T follicular helper cell (primary cell): Measurements from ENCODE around the gene OPN3.
A peak's percentile ranks its signal among the peaks of the same experiment; 100 is the strongest.

Source experiments
- DNase-seq: peaks from one replicate; pipeline ENCODE4 v3.0.0-alpha.2; 2020; ENCODE audit warnings: low read depth

OPN3 gene

DNA sequence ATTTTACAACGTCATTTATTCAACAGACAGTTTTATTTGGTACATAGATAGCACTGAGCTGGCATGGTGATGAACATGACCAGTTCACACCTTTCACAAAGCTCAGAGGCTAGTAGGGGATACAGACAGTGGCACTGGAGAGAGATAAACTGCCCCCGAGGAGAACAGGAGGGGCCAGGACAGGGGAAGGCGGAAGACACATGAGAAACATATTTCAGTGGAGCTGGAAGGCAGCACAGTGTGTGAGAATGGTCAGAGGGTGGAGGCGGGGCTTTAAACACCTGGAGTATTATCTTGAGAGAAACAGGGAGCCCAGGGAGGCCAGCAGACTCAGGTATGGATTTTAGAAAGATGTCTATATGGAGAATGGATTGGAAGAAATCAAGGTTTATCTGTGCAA, 49.5 kb downstream of the OPN3 start:
- no peak for DNase-seq

- DNase-seq: no peak
Observed at GRCh38 chr1:241589521-241589920, 50.6 kb downstream of the OPN3 start.

DNA sequence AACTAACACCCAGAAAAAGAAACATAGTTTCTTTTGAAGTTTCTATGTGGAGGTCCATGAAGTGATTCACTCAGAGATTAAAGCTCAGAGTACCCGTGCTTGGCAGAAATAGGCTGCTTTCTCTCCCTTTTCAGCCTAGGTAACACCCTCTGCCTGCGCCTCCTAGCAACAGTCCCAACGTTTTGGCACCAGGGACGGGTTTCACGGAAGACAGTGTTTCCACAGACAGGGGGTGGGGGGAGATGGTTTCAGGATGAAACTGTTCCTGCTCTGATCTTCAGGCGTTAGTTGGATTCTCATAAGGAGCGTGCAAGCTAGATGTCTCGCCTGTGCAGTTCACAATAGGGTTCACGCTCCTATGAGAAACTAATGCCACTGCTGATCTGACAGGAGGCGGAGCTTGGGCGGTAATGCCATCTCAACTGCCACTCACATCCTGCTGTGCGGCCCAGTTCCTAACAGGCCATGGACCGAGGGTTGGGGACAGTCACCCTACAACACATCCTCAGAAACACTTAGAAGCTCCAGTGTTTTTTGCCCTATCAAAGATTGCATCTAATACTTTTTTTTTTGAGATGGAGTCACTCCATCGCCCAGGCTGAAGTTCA, 53.2 kb downstream of the OPN3 start:
- DNase-seq: no peak

GRCh38 chr1:241582921-241583321, 57.2 kb downstream of the OPN3 start:
- no peak for DNase-seq

DNA sequence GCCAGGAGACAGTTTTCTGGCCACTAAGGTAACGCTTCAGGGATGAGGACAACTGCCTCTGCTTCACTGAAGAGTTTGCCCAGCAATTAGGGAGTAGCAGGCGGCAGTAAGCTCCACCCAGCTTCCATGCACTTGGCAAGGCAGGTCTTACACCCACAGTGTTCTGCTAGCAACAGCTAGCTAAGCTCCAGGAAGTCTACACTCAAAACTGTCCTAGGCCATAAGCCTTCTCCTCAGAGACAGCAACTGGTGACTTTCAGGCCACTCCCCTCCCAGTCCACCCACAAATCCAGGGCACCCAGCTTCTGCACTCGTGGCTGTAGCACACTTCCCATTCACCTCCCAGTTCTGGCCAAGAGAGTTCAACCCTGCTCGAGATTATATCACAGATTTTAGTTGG, 60.7 kb downstream of the OPN3 start:
- no peak for DNase-seq

DNA sequence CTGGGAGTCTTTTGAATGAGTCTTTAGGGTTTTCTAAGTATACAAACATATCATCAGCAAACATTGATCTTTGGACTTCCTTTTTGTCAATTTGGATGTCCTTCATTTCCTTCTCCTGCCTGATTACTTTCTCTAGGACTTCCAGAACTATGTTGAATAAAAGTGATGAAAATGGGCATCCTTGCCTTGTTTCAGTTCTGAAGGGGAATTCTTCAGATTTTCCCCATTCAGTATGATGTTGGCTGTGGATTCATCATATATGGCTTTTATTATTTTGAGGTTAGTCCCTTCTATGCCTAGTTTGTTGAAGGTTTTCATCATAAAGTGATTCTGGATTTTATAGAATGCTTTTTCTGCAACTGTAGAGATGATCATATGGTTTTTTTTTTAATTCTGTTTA, 66.0 kb downstream of the OPN3 start:
- no peak for DNase-seq

DNA sequence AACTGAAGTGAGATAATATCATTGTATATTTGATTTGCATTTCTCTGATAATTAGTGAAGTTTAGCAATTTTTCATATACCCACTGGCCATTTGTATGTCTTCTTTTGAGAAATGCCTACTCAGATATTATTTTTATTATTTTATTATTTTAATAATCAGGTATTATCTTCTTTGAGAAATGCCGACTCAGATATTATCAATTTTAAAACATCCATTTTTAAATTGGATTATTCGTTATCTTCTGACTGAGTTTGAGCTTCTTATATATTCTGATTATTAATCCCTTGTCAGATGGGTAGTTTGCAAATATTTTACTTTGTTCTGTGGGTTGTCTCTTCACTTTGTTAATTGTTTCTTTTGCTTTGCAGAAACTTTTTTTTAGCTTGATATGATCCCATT, 70.3 kb downstream of the OPN3 start:
- DNase-seq: no peak

DNA sequence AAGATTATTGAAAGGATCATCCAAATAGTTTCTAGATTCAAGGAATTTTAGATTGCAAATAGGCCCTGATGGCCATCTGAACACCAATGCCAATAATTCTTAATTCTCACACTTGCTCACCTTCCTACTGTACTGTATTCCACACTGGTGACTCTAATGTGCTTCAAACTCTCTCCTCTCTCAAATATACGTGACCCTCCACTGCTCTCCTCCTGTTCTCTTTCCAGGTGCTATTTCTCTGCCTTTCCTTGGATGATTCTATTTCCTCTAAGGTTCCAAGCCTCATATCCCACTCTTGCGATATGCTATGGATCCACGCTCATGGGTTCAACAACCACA, 79.4 kb downstream of the OPN3 start:
- no peak for DNase-seq

GRCh38 chr1:241560146-241560848, 79.9 kb downstream of the OPN3 start:
- DNase-seq: no peak

- DNase-seq: no peak
Observed at GRCh38 chr1:241557551-241558193, 82.5 kb downstream of the OPN3 start.

DNA sequence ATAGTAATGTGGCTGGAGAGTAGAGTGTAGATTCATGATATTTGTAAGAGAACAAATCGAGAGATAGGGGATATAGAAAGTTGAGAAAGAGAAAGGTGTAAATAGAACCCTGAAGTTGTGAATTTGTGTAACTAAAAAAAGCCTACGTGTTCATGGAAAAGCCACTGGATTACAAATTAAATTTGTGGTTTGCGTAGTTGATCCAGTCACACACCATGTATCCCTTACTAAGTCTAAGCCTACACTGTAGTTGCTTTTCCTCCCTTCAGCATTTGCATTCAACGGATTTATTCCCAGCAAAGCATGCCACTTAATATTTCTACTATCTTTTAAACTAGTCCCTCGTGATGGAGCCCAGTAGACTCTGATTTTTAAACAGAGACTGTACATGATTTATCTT, 83.1 kb downstream of the OPN3 start:
- no peak for DNase-seq

- no peak for DNase-seq
Observed at GRCh38 chr1:241555526-241555925, 84.6 kb downstream of the OPN3 start.

GRCh38 chr1:241553886-241554592, 86.1 kb downstream of the OPN3 start:
- no peak for DNase-seq

DNA sequence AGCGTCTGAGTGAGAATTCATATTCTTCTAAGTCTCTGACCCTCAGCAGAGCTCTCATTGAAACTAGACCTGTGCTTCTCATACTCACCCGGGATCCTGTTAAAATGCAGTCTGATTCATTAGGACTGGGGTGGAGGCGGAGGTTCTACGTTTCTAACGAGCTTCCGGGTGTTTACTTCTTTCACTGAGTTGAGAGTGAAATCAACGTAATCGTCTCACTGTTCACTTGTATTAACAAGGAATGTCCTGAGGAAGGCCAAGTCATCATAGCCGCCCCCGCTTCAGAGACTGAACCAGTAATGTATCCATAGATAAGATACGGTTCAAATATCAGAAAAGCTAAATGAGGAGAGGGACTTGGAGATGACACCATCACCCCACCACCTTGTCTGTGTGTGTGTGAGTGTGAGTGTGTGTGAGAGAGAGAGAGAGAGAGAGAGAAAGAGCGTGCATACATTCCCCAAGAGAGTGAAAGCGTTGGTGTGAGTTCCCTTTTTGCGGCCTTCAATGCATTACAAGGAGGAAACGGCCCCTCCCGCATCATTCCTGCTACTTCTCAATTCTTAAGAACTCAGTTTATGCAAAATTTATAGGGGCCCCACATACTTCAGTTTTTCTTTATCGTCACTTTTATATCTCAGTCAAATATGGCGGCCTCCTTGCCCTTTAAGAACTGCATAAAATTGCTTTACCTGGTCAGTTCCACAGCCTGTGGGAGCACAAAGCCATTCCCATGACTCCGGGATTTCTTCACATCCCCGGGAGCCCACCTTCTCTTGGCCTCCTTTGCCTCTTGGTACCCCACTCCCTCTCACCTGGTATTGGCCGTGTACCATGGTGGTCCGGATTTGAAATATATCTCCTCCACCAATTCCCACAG, 88.2 kb downstream of the OPN3 start:
- DNase-seq: peak; percentile 10

GRCh38 chr1:241550318-241550717, 89.9 kb downstream of the OPN3 start:
- no peak for DNase-seq

DNA sequence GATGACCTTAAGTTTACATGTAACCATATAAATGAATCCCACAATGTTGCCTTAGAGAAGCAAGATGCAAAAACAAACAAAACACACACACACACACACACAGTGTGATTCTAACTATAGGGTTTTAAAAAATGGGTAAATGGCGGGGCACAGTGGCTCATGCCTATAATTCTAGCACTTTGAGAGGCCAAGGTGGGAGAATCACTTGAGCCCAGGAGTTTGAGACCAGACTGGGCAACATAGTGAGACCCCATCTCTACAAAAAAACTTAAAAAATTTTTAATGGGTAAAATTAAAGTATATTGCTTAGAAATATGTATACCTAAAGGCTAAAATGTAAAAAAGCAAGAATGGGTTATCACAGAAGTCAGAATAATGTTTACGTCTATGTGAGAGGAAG, 92.2 kb downstream of the OPN3 start:
- no peak for DNase-seq
